GM18907 (cell line): ENCODE measurements around the gene PFKL.
"Not testable (repeated sequence)": the region's sequence is repeated elsewhere in the genome, so short reads cannot be mapped to it uniquely, and the experiment has no call there.

Source experiments
- ATAC-seq: cut with Tn5 transposase; IDR thresholded peaks from one replicate; pipeline ENCODE4 v1.9.1; 2021; ENCODE audit warnings: mild to moderate bottlenecking, moderate library complexity; ENCODE audit not compliant: unreplicated experiment

The PFKL gene

DNA sequence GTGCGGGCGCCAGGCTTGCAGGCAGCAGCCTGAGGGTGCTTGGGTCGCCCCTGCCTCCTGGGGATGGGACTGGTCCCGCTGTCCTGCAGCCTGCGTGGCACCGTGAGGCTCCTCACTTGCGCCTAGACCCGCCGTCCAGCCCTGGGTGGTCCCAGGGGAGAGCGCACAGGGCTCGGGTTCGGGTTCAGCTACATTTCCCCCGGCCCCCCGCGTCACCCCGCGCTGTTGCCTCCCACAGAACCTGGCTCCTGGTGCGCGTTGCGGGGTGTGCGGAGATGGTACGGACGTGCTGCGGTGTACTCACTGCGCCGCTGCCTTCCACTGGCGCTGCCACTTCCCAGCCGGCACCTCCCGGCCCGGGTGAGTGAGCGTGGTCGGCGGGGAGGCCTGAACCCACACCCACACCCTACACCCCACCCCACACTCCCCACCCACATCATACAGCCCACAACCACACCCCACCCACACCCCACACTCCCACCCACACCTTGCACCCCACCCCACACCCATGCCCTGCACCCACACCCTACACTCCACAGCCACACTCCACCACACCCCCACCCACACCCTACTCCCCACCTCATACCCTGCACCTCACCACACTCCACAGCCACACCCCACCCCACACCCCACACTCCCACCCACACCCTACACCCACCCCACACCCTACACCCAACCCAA is 6.2 kb upstream of the PFKL start:
- ATAC-seq: no peak

DNA sequence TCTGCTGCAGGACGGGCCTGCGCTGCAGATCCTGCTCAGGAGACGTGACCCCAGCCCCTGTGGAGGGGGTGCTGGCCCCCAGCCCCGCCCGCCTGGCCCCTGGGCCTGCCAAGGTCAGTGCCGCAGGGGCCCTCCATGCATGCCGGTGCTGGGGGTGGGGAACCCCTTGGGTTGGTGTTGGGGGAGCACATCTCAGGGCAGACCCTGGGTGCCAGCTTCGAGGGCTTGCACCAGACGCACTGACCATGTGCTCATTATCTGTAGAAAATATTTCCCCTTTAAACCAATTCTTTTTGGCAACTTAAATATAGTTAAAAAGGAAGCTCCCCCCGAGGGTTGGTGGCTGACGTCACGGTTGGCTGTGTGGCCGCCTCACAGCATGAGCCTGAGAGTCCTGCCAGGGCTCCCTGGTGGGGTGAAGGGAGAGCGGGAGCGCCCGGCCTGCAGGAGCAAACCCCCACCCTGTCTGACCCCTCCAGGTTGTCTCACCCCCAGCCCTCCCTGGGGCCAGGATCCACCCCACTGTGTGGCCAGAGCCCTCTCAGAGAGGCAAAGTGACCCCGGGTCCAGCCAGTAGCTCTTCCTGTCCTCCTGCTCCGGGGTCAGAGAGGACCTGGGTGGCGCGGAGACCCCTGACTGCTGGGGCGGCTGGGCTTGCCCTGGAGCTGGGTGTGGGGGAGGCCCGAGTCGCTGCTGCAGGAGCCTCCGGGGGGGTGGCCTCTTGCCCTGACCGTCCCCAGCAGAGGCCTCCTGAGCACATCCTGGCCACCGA is 5.3 kb upstream of the PFKL start:
- ATAC-seq: no peak

DNA sequence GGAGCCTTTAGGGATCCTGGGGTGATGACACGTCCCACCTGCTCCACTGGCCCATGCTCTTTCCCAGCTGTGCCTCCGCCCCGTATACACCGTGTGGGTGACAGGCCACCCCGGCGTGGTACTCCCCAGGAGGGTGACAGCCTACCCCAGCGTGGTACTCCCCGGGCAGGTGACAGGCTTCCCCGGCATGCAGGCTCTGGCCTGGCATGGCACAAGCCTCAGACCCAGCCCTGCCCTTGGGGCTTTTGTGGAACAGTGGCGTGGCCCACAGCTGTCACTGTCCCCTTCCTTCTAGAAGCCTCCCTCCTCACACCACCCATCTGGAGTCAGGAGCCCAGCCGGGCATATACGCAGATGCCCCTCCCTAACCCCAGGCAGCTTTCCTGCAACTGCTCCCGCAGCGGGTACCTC is 4.7 kb upstream of the PFKL start:
- ATAC-seq: no peak

DNA sequence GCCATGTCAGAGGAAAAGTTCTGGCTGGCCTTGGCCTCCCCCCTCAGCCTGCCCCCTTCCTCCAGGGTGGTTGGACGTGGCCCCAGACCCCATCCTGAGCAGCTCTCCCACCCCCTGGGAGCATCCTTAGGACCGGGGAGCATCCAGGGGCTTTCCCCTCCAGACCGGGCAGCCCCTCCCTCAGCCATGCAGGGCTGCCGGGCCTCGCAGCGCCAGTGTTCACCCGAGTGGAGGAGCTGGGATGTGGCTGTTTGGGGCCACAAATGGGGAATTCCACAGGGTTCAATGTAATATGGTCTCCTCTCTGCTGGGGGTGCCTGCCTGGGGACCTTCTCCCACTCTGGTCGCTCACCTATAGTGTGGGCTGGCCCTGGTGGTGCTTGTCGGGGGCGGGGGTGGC is 4.2 kb upstream of the PFKL start:
- no peak for ATAC-seq

DNA sequence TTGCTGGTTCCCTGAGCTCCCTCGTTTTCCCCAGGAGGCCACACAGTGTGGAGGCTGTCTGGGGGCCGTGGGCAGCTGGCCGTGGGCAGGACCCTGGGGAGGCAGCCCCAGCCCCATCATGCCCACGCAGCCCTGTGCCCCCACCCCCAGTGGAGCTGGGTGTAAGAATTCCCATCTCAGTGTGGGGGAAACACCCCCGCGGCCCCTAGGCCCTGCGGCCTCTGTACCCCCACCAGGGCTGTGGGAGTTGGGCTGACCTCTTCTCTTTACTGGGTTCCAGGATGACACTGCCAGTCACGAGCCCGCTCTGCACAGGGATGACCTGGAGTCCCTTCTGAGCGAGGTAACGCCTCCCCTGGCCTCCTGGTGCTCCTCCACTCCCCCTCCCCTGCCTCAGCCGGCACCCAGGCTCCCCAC is 3.7 kb upstream of the PFKL start:
- no peak for ATAC-seq

DNA sequence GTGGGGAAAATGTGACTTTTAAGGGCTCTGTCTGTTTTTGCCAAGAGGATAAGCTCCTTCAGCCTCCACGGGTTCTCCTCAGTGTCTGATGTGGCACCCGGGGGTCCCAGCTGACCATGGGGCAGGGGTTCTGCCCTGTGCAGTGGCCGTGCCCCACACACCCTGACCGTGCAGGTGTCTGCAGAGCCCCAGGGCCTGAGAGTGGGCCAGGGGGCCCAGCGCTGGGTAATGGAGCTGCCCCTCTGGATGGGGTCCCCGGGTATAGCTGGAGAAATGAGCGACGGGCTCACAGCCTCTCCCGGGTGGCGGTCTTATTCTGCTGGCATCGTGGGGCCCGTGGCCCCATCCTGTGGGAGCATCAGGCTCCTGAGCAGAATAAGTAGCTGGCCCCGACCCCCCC is 2.9 kb upstream of the PFKL start:
- no peak for ATAC-seq

DNA sequence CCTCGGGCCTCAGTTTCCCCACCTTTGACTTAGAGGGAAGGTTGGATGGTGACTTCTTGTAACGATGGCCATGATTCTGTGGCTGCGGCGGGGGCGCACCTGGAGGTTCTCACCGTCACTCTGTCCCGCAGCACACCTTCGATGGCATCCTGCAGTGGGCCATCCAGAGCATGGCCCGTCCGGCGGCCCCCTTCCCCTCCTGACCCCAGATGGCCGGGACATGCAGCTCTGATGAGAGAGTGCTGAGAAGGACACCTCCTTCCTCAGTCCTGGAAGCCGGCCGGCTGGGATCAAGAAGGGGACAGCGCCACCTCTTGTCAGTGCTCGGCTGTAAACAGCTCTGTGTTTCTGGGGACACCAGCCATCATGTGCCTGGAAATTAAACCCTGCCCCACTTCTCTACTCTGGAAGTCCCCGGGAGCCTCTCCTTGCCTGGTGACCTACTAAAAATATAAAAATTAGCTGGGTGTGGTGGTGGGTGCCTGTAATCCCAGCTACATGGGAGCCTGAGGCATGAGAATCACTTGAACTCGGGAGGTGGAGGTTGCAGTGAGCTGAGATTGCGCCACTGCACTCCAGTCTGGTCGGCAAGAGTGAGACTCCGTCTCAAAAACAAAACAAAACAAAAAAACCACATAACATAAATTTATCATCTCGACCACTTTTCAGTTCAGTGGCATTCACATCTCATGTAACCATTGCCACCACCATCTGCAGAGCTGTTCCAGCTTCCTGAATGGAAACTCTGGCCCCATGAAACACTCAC is 2.1 kb upstream of the PFKL start:
- peak; percentile 40 for ATAC-seq

DNA sequence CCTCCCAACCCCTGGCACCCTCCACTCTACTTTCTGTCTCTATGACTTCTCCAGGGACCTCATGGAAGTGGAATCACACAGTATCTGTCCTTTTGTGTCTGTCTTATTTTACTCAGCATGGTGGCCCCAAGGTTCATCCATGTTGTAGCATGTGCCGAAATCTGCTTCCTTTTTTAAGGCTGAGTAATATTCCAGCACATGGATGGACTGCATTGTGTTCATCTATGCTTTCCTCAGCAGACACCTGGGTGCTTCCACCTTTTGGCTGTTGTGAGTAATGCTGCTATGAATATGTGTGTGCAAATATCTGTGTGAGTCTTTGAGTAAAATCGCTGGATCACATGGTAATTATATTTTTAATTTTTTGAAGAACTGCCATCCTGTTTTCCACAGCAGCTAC is 1.6 kb upstream of the PFKL start:
- no peak for ATAC-seq

DNA sequence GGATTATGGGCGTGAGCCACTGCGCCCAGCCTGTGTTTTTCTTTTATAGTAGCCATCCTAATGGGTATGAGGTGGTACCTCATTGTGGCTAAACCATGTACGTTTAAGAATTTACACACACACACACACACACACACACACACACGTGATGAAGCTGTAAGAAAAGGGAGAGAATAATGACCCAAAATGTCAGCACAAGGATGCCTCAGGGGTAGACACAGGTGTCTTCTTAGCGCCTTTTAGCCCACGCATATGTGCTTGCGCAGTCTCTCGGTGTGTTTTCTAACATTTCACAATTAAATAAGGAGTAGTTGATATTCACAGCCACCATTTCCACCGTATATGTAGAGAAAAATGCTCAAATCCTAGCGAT is 782 bp upstream of the PFKL start:
- peak; percentile 1 for ATAC-seq

DNA sequence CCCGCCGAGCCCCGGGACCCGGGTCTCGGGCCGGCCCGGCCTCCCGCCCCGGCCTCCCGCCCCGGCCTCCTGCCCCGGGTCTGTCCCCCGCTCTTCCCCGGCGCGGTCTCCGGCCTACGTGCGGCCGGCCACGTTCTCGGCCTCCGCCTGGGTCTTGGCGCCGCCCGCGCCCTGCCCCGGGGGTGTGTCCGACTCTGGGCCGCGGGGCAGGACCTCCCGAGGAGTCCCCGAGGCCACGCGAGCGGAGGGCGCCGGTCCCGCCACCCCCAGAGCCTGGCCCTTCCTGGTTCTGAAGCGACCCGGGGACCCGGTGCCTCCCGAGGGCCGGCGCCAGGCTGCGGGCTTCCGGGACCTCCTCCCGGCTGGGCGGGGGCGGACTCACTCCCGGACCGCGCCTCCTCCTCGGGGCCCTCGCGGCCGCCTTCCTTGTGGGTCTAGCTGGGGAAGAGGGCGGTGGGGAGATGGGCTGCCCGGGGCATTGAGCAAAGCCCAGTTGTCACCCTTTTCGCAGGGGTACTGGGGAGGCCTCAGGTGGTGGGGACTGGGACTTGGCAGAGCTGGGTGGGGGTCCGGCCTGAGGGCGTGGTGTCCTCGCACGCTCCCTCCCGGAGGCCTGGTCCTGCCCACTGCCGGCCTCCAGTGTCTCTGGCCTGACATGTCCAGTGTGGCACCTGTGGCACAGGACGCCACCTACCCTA is 558 bp downstream of the PFKL start:
- peak; percentile 21 for ATAC-seq

DNA sequence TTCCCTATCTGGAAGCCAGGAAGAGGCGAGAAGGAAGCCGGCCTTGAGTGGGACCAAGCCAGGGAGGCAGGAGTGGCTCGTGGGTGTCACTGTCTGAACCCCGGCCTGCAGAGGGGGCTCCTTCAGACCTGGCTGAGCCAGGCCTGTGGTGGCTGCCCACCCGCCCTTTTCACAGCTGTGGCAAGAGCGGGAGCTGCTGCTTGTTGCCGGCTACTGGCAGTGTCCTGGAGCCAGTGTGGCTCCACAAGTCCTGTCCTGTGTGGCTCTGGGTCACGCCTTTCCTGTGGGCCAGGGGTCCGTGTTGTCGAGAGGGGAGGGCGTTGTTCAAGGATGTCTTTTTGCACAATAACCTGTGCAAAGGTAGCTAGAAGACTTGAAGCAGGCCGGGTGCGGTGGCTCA is 1.3 kb downstream of the PFKL start:
- ATAC-seq: no peak

DNA sequence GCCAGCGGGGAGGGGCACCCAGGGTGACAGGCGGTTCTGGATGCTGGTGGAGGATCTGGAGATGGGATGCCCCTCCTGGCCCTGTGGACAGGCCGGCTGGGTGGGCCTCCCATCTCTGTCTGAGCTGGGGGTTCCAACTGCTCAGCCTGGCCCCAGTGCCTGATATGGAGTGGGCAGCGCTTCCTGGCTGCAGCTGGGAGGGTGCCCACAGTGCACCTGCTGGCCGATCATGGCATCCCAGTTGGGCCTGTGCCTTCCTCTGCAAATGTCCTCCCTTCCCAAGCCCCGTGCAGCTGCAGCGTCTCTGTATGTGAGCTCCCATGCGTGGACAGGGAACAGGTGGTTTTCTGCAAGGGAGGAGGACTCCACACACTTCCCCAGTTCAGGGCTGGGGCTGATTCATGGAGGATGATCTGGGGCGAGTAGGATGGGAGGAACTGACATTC is 2.1 kb downstream of the PFKL start:
- ATAC-seq: no peak

DNA sequence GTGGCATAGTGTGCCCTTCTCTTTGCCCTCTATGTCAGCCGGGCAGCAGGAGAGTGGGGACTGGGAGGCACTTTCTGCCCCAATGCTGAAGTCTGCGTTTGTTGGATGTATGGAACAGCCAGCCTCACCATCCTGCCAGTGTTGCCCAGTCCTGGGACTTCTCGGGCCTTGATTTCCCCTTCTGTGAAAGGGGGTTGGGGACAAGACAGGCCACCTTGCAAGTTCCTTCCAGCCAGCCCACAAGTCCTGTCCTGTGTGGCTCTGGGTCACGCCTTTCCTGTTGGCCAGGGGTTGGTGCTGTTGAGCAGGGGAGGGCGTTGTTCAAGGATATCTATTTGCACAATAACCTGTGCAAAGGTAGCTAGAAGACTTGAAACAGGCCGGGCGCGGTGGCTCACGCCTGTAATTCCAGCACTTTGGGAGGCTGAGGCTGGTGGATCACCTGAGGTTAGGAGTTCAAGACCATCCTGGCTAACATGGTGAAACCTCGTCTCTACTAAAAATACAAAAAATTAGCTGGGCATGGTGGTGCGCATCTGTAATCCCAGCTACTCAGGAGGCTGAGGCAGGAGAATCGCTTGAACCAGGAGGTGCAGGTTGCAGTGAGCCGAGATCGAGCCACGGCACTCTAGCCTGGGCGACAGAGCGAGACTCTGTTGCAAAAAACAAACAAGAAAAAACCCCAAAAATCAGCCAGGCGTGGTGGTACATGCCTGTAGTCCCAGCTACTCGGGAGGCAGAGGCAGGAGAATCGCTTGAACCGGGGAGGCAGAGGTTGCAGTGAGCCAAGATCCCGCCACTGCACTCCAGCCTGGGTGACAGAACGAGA is 2.9 kb downstream of the PFKL start:
- ATAC-seq: not testable (repeated sequence)

DNA sequence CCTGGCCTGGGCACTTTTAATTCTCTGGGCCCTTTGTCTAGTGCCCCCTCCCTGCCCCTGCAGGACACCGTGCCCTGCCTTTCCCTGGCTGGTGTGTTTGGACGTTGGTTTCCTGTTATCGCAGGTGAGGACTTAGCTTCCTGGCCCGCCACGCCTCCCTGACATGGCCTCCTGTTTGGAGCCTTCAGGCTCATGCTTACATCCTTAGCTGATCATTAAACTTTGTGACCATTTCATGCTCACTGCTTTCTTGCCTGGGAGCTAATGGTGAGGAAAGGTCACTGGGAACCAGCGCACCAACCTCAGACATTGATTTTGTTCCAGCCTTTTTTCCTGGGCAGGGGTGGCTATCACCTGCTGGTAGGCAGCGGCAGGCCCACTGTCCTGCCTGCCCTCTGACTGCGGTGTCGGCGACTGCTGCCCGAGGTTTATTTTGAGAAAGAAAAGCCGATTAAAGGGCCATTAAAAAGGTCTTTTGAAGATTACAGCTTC is 3.7 kb downstream of the PFKL start:
- no peak for ATAC-seq

DNA sequence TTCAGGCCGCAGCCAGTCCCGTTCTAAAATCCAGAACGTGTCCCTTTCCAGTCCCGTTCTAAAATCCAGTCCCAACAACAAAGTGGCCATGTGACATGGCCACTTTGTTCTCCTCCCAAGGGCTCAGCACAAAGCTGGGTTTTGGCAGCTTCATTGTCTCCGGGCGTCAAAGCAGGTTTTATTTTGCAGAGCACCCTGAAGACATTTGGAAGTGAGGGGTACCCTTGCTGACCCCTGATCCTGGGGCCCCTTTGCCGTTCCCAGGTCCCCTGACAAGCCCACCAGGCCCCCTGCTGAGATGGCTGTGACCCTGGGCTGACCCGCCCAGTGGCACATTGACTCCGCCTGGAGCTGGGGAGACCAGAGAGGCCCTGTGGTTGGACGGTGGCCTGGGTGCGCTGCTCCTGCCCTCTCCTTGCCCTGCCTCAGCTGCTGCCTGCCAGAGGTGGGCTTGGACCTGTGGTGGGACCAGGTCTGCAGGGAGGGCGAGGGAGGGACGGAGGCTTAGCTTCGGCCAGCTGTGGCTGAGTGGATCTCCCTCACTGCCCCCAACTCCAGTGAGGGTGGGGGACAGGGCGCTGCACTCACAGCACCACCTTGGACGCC is 4.3 kb downstream of the PFKL start:
- no peak for ATAC-seq

DNA sequence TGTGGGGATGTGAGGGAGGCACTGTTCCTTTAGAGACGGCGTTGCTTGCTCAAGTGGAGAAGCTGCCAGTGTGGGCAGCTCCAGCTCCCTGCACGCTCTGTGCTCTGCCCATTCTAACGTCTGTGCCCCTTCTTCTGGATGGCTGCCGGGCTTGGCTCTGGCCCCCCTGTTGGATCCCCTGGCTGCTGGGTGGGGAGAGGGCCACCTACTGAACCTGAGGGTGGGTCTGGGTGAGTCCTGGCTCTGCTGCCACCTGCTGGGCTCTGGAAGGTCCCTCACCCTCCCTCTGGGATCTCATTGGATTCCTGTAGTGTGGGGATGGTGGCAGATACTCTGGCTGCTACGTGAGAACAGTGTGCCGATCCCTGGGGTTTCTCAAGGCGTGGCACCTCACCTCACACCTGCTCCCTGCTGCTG is 5.0 kb downstream of the PFKL start:
- no peak for ATAC-seq

DNA sequence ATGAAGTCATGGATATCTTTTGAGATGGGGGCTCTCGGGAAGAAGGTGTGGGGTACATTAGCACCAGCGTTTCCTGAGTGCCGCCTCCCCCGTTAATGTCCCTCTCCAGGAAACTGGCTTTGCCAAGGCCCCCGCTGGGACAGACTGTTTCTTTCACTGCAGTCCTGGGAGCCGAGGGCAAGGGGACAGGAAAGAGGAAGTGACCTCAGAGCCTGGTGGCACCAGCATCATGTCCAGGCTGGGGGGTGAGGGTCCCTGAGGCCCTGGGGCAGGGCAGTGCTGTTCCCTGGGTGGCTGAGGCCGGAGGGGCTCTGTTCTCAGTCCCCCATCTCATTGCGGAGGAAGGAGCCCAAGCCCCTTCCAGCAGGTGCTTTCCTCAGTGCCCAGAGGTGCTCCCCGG is 5.8 kb downstream of the PFKL start:
- ATAC-seq: no peak

DNA sequence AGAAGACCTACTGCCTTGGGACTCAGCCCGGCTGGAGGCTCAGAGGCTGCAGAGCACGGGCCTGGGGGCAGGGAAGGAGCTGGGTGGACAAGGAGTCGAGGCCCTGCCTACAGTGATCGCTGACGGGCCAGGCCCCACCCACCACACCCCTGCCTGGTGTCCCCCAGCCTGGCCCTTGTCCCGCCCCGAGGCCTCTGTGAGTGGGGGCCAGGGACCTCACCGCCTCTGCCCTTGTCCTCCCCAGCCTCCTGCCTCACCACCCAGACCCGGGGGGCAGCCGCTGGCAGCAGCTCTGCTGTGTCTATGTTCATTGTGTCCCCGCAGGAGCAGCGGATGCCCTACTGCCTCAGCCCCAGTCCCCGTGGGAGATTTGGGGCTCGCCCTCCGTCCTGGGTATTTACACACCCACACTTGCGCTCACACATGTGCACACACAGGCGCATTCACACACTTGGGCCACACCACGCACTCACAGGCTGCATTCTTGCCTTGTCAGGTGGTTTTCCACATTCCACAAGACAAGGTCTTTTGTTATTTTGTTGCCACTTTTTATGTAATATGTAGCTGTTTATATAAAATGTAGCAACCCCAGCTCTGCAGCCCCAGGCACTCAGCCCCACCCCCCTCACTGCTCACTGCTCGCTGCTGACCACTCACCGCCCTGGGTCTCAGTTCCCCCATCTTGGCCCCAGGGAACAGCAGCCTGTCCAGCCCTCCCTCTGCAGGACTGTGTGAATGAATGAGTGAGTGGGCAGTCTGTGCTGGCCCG is 7.3 kb downstream of the PFKL start:
- ATAC-seq: no peak
